Activated CD4-positive, alpha-beta T cell treated with anti-CD3 and anti-CD28 coated beads for 4 hours (primary cell): ENCODE measurements around the gene IDS.

ENCODE experiments used
- DNase-seq, 2 donors: peaks; one replicate each; pipeline ENCODE4 v3.0.0-alpha.2; 2020

The IDS gene

GRCh38 chrX:149455934-149456333 lies 49.2 kb downstream of the IDS start:
- no peak for DNase-seq

GRCh38 chrX:149453906-149454822 lies 50.9 kb downstream of the IDS start:
- no peak for DNase-seq

GRCh38 chrX:149453030-149453429 lies 52.1 kb downstream of the IDS start:
- no peak for DNase-seq

- DNase-seq: no peak
These were observed 71.7 kb downstream of the IDS start for GRCh38 chrX:149433451-149433850.

- DNase-seq: no peak
These were observed 72.1 kb downstream of the IDS start for GRCh38 chrX:149433051-149433450.
